Head of caudate nucleus (tissue), 42 donors: ENCODE data around the gene UNC5A.
A peak's percentile ranks its signal among the peaks of the same experiment; 100 is the strongest.

Source experiments
- DNase-seq, 42 donors: peaks; one replicate each; pipeline versions ENCODE4 v3.0.0 to v3.0.0-alpha.2; 2020 to 2021; ENCODE audit warnings: mixed read lengths in 7 of 42
- intact Hi-C: fragments of 100-400 bp; cut with DNase I; formaldehyde crosslinking; loops from one replicate; pipeline ENCODE4 v1.15.0; 2022

UNC5A gene

GRCh38 chr5:176810081-176810597, at the start of gene UNC5A:
UNC5A (plus strand) TSS chr5:176810559; CDS start chr5:176810751, 192 bp downstream.
- intact Hi-C loops: no loop called here

GRCh38 chr5:176761755-176762154, 48.6 kb upstream of the UNC5A start:
- DNase-seq: no peak
- intact Hi-C loops: no loop called here

More at GRCh38 chr5:176810081-176810597, at the start of gene UNC5A:
- peak in 33 of 42 donors; percentile 35 to 79 (median 61) for DNase-seq

GRCh38 chr5:176762489-176762888, 47.9 kb upstream of the UNC5A start:
- DNase-seq: peak in 6 of 42 donors; percentile 4 to 42 (median 13)
- intact Hi-C loops: no loop called here

- intact Hi-C loops: no loop called here
- DNase-seq: no peak
These were observed 44.7 kb upstream of the UNC5A start for GRCh38 chr5:176765687-176766086.

- intact Hi-C loops: no loop called here
- peak in 8 of 42 donors; percentile 2 to 32 (median 16) for DNase-seq
These were observed 42.0 kb upstream of the UNC5A start for GRCh38 chr5:176768174-176768970.

GRCh38 chr5:176769911-176770310, 40.4 kb upstream of the UNC5A start:
- peak in 8 of 42 donors; percentile 7 to 38 (median 24) for DNase-seq
- intact Hi-C loops: no loop called here

GRCh38 chr5:176770431-176770830, 39.9 kb upstream of the UNC5A start:
- DNase-seq: peak in 6 of 42 donors; percentile 2 to 16 (median 6)
- intact Hi-C loops: no loop called here

- DNase-seq: peak in 8 of 42 donors; percentile 2 to 33 (median 17)
- intact Hi-C loops: no loop called here
These were observed 39.1 kb upstream of the UNC5A start for GRCh38 chr5:176771102-176771845.

GRCh38 chr5:176772271-176773210, 37.8 kb upstream of the UNC5A start:
- intact Hi-C loops: no loop called here
- peak in 10 of 42 donors; percentile 2 to 34 (median 8) for DNase-seq

GRCh38 chr5:176773408-176774035, 36.8 kb upstream of the UNC5A start:
- DNase-seq: peak in 11 of 42 donors; percentile 3 to 27 (median 11)
- intact Hi-C loops: no loop called here

GRCh38 chr5:176774216-176775171, 35.9 kb upstream of the UNC5A start:
- DNase-seq: peak in 9 of 42 donors; percentile 2 to 30 (median 19)
- intact Hi-C loops: no loop called here

GRCh38 chr5:176775409-176775808, 35.0 kb upstream of the UNC5A start:
- intact Hi-C loops: no loop called here
- DNase-seq: peak in 1 of 42 donors; percentile 1

GRCh38 chr5:176776141-176776865, 34.1 kb upstream of the UNC5A start:
- intact Hi-C loops: no loop called here
- DNase-seq: peak in 8 of 42 donors; percentile 2 to 35 (median 13)

- peak in 2 of 42 donors; percentile 4 to 21 for DNase-seq
- intact Hi-C loops: no loop called here
These were observed 33.4 kb upstream of the UNC5A start for GRCh38 chr5:176776916-176777315.

GRCh38 chr5:176778921-176779465, 31.4 kb upstream of the UNC5A start:
- DNase-seq: peak in 4 of 42 donors; percentile 1 to 23 (median 2)
- intact Hi-C loops: no loop called here

GRCh38 chr5:176779537-176779936, 30.8 kb upstream of the UNC5A start:
- intact Hi-C loops: no loop called here
- peak in 6 of 42 donors; percentile 2 to 22 (median 12) for DNase-seq
